ENCODE measurements around the gene PDE8A.

PDE8A gene

DNA sequence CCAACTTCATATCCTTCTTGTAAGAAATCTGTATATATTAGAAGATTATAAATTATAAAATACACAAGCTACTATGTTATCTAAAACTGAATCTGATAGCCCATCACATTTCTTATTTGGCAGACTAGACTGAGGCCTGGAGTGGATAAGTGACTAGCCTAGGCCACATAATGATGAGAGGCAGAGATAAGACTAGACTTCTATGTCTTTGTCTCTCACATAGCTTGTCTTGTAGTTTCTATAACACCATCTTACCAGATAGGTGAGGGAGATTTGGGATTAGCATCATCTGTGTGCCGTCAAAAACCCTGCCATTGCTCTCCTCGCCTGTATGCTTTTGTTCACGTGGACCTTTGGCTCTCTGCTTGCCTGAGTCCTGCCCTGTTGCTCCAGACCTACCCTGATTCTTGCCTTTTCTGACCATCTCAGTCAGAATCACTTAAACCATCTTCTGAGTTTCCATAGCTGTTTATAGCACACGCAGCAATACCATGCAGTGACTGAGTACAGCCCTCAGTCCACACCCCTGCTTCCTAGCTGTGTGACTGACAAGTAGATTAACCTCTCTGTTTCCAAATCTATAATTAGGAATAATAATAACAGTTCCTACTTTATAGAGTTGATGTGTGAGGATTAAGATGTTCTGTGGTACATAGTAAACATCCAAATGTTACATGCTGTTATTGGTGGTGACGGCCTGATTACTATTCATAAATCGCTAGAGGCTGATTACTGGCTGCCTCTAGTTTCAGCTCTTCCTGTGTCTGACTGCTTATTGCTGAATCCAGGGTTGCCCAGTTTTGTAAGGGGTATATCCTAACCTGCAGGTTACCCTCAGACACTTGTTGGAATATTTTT, 49.7 kb downstream of the PDE8A start:
- no peak for DNase-seq (ENCODE audit: low read depth in 2 of 2)

DNA sequence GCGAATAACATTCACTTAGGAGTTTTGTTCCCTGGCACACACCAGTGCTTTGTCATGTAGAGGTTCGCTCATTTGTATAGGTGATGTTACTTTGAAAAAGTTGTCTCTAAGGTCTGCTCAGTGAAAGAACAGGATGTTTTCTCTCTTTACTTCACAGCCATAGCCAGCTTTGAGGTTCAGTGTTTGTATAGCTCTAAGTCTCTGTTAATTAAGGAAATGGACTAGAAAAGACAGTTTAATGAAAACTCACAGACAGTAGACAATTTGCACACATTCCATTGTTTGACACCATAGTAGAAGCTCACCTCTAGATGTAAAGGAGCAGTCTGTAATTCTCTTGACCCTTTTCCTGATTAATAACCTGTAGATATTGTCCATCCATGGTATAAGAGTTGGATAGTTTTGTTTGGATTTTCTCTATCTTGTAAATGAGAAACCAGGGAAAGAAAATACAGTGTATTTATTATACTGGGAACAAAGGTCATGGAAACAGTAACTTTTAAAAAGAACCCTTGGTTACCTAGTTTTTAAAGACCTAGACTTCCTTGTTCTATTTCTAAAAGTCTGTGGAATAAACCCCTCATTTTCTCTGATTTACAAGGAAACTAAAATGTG, 50.4 kb downstream of the PDE8A start:
- DNase-seq (ENCODE audit: low read depth in 2 of 2): no peak

- no peak for DNase-seq (ENCODE audit: low read depth in 2 of 2)
Measured at GRCh38 chr15:85033148-85033547, 51.5 kb downstream of the PDE8A start.

- no peak for DNase-seq (ENCODE audit: low read depth in 2 of 2)
Measured at GRCh38 chr15:85034276-85034675, 52.6 kb downstream of the PDE8A start.

DNA sequence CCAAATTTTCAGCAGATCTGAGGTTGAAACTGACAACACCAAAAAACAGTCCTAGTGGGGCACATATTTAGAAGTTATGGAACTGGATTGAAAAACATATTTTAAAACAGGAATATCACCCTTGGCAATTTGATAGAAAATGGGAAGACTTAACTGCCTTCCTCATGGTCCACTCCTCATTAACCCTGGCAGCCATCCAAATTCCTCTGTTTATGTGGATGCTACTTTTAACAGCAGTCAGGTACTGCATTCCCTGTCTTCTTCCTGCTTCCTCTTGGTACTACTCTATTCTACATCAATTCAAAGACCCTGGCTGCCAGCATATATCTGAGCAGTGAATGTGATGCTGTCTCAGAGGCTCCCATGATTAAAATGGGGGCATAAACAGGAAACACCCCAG, 54.3 kb downstream of the PDE8A start:
- DNase-seq (ENCODE audit: low read depth in 2 of 2): no peak

GRCh38 chr15:85036716-85037115, 55.1 kb downstream of the PDE8A start:
- no peak for DNase-seq (ENCODE audit: low read depth in 2 of 2)

GRCh38 chr15:85037641-85038040, 56.0 kb downstream of the PDE8A start:
- no peak for DNase-seq (ENCODE audit: low read depth in 2 of 2)

DNA sequence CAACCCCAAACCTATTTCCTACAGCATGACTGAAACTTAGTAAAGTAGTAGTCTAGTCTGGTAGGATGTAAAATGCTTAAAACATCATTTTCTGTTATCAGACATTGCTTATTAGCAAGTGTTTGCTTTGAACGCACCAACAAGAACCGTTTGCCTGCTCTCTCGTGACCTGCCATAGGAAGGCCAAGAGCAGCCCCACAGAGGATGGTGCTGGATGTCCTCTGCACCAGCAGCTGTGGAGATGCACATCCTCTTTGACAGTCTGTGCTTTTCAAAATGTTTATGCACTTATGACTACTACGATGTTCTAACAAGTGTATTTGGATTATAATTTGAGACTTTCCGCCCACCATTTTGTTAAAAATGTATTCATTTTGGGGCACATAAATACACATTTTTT, 59.6 kb downstream of the PDE8A start:
- DNase-seq (ENCODE audit: low read depth in 2 of 2): no peak

GRCh38 chr15:85044251-85044853, 62.7 kb downstream of the PDE8A start:
- no peak for DNase-seq (ENCODE audit: low read depth in 2 of 2)

- DNase-seq (ENCODE audit: low read depth in 2 of 2): no peak
Measured at GRCh38 chr15:85044894-85045293, 63.2 kb downstream of the PDE8A start.

- DNase-seq (ENCODE audit: low read depth in 2 of 2): no peak
Measured at GRCh38 chr15:85045615-85046014, 64.0 kb downstream of the PDE8A start.

DNA sequence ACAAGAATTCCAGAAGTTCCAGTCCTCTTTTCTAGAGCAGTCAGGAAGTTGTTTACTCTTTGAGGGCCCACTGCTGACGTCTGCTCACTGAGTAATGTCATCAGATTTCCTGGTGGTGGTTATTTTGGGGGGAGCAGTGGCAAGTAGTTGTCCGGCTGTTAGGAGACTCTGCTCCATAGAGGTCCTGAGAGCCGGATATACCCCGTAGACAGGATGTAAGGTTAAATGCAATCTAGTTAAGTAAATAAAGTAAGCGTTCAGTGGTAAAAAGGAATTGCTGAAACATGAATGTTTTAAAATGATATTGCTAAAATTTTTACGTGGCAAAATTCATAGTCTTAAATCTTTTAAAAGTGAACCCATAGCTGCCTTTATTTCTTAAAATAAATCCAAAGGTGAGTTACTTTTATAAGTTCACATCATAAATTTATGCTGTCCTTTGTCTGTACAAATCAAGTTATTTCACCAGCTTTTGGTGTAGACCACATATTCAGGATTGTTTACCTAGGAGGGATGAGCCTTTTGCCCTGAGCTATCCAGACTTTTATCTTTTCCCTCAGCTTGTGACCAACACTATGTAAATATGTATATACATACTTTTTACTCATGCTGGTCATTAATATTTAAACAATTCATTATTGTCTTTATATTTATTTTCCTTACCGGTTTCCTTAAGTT, 65.8 kb downstream of the PDE8A start:
- DNase-seq (ENCODE audit: low read depth in 2 of 2): no peak

GRCh38 chr15:85048430-85048829, 66.8 kb downstream of the PDE8A start:
- no peak for DNase-seq (ENCODE audit: low read depth in 2 of 2)

- DNase-seq (ENCODE audit: low read depth in 2 of 2): no peak
Measured at GRCh38 chr15:85049805-85050204, 68.1 kb downstream of the PDE8A start.

DNA sequence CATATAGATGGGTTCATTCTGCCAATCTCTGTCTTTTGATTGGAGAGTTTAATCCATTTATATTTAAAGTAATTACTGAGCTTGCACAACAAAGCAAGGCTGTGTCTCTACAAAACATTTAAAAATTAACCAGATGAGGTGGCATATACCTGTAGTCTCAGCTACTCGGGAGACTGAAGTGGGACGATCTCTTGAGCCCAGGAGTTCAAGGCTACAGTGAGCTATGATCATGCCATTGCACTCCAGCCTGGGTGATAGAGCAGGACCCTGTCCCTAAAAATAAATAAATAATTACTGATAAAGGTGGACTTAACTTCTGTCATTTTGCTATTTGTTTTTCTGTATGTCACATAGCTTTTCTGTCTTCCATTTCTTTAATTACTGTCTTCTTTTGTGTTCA, 78.1 kb downstream of the PDE8A start:
- no peak for DNase-seq (ENCODE audit: low read depth in 2 of 2)

DNA sequence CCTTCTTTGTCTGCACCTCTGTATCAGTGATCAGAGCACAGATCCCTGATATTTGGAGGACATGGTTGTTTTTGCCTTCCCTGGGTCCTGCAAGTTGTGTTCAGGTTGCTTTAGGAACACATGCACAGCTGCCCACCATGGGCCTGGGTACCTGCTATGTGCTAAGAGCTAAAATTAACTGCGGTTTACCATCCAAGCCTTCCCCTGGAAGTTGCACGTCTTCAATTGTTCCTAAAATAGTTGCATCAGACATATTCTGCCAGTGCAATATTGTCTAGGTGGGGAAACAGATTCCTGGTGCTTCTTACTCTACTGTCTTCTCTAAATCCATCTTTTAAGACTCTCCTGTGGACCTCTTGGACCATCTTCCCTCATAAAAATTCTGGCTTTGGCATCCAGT, 80.9 kb downstream of the PDE8A start:
- no peak for DNase-seq (ENCODE audit: low read depth in 2 of 2)

DNA sequence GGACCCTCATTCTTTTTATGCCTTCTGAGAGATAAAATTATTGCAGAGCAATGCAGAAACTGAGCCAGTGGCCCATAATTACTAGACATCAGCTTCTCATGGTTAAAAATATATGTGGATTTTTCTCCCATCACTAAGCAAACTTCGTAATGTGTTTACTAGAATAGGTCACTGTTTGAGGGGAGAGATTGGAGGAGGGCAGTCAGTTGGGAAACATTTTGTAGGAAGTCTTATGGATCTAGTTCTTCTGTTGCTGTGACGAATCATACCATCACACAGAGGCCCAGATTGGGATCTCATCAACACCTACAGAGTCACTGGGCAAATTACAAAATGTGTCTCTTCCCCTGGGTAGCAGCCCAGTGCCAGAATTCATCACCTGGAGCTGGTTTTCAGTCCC, 81.4 kb downstream of the PDE8A start:
- DNase-seq (ENCODE audit: low read depth in 2 of 2): no peak

- no peak for DNase-seq (ENCODE audit: low read depth in 2 of 2)
Measured at GRCh38 chr15:85063522-85064079, 81.9 kb downstream of the PDE8A start.

DNA sequence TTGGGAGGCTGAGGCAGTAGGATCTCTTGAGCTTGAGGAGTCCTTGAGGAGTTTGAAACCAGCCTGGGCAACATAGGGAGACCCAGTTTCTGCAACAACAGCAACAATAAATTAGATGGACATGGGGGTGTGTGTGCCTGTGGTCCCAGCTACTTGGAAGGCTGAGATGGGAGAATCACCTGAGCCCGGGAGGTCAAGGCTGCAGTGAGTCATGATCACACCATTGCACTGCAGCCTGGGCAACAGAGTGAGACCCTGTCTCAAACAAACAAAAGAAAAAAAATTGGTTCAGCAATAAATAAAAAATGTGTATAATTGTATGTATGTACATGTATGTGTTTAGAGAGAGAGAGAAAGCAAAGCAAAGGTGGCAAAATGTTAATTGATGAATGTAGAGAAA, 83.1 kb downstream of the PDE8A start:
- DNase-seq (ENCODE audit: low read depth in 2 of 2): no peak

GRCh38 chr15:85071061-85071460, 89.4 kb downstream of the PDE8A start:
- DNase-seq (ENCODE audit: low read depth in 2 of 2): no peak

GRCh38 chr15:85071504-85071903, 89.8 kb downstream of the PDE8A start:
- DNase-seq (ENCODE audit: low read depth in 2 of 2): no peak

DNA sequence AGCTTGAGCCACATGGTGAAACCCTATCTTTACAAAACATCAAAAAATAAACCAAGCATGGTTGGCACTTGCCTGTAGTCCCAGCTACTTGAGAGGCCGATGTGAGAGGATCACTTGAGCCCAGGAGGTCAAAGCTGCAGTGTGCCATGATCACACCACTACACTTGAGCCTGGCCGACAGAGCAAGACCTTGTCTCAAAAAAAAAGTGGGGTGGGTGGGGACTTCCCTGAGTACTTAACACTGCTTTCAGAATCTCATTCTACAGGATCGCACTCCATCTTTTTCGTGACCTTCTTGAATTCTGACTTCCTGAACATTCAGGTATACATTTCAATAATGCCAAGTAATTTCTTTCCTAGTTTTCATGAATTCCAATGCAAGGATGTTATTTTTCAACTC, 91.3 kb downstream of the PDE8A start:
- DNase-seq (ENCODE audit: low read depth in 2 of 2): no peak

Data from stimulated activated CD8-positive, alpha-beta memory T cell treated with anti-CD3 and anti-CD28 coated beads, Interleukin-15, amount 100 ng/mL, for 4 hours (primary cell).